Lung (tissue), 12 donors: ENCODE measurements around the gene ACO2. TPM values are rescaled to one million over a fixed set of nuclear protein-coding genes. Genes with fewer than 3 reads are reported as not detected.

ENCODE experiments used
- ATAC-seq: fragments of 200-7000 bp; cut with Tn5 transposase; one replicate; pipeline ENCODE4 v1.9.1; 2020; ENCODE audit warnings: moderate number of reproducible peaks; ENCODE audit not compliant: insufficient read depth, low FRiP score
- DNase-seq, 3 donors: peaks; one replicate each; pipeline ENCODE4 v3.0.0-alpha.2; 2013 to 2017
- H3K27ac ChIP-seq, 2 donors: one replicate each; pipeline ENCODE4 v1.5.1; 2013; ENCODE audit warnings: mild to moderate bottlenecking in 2 of 2, moderate library complexity in 2 of 2, control low read depth in 1 of 2, inconsistent platforms in 1 of 2, low read depth in 1 of 2, low read length in 1 of 2
- H3K27me3 ChIP-seq, 3 donors: one replicate each; pipeline ENCODE4 v1.5.1; 2013; ENCODE audit warnings: low read length in 2 of 3; ENCODE audit not compliant: control insufficient read depth in 3 of 3, insufficient read depth in 3 of 3
- H3K36me3 ChIP-seq, 4 donors: one replicate each; pipeline ENCODE4 v1.5.1; 2013; ENCODE audit warnings: low read length in 4 of 4, mild to moderate bottlenecking in 1 of 4, moderate library complexity in 1 of 4; ENCODE audit not compliant: control insufficient read depth in 4 of 4, insufficient read depth in 4 of 4
- H3K4me1 ChIP-seq, 5 donors: one replicate each; pipeline ENCODE4 v1.5.1; 2013; ENCODE audit warnings: low read length in 5 of 5, mild to moderate bottlenecking in 2 of 5, moderate library complexity in 1 of 5; ENCODE audit not compliant: control insufficient read depth in 5 of 5, insufficient read depth in 5 of 5
- H3K4me3 ChIP-seq: one replicate; pipeline ENCODE4 v1.5.1; 2013; ENCODE audit warnings: mild to moderate bottlenecking, control low read depth, moderate library complexity
- H3K9ac ChIP-seq, 2 donors: one replicate each; pipeline ENCODE4 v1.5.1; 2013; ENCODE audit warnings: low read length in 2 of 2, control low read depth in 1 of 2; ENCODE audit not compliant: insufficient read depth in 1 of 2
- H3K9me3 ChIP-seq, 4 donors: one replicate each; pipeline ENCODE4 v1.5.1; 2013; ENCODE audit warnings: low read length in 3 of 4, mild to moderate bottlenecking in 1 of 4, moderate library complexity in 1 of 4; ENCODE audit not compliant: control insufficient read depth in 4 of 4, insufficient read depth in 3 of 4
- WGBS, 2 donors: extraction: QIAGEN DNeasy Blood & Tissue Kit; methylation state at CpG; one replicate each; pipeline ENCODE4 v1.1.7; 2013; 5-methylcytosine and 5-hydroxymethylcytosine counted together
- polyA plus RNA-seq, 2 donors: library from polyadenylated mRNA; stranded (reverse); fragments of 200-250 nt; gene quantifications; one replicate each; pipeline ENCODE4 v1.2.1, GENCODE V29; 2013
- total RNA-seq, 2 donors: library from RNA; depleted of rRNA in 1 of 2; stranded (reverse); fragments of >200 nt in 1 of 2; gene quantifications; one replicate each; pipeline ENCODE4 v1.2.1, GENCODE V29; 2014 to 2021
- TF ChIP-seq, protein P1 (sequence below): IDR thresholded peaks from 2 replicates; pipeline ENCODE4 v1.5.1; 2012; ENCODE audit warnings: mild to moderate bottlenecking; ENCODE audit errors: control extremely low read depth, extremely low read depth
- donor health status: control.
- donor health status: control.
- donor health status: Bipolar disorder and iron deficiency.
- donor health status: healthy.
- donor health status: DM: yes; HTN: yes; CAD: no.

Gene ACO2
- total and polyA plus RNA-seq, 4 donors: 34.1 to 101 (median 62.5) TPM

DNA sequence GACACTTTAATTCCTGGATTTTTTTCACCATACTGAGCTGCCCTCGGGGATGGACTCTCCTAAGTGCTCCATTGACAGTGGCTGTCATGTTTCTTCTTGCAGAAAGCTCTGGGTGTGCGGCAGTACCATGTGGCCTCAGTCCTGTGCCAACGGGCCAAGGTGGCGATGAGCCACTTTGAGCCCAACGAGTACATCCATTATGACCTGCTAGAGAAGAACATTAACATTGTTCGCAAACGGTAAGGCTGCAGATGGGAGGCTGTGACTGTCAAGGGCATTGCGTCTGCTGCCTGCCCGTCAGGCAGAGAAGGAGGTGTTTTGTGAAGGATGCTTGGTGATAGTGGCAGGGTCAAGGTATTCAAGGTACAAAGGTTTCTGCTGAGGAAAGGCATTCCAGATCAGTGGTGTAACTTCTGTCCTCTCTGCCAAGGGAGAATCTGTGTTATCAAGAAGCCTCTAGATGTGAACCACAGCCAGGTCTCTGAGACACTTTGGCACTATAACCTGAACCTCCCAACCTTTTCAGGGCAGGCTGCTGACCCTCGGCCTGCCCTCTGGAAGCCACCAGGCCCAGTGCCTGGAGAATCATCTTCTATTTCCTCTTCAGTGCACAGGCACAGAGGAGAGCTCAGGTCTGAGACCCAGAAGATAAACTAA is 30.8 kb downstream of the ACO2 start:
- no peaks in the 10 kb centered on the region for H3K9me3 ChIP-seq
- peaks cover 0 to 3% (median 0%) of the 10 kb centered on the region in 5 donors for H3K4me1 ChIP-seq
- WGBS, 2 donors: 89 to 93% methylated on average over 10 of the region's 10 CpGs
- H3K27ac ChIP-seq: peak overlapping the region in 1 of 2 donors; percentile 62
- H3K36me3 ChIP-seq: peaks cover 14 to 29% (median 23%) of the 10 kb centered on the region in 4 donors
- H3K4me3 ChIP-seq: no peak overlapping the region
- DNase-seq (no peak), ATAC-seq (no peak)
- H3K27me3 ChIP-seq: no peaks in the 10 kb centered on the region
- TF ChIP-seq, protein P1, sequence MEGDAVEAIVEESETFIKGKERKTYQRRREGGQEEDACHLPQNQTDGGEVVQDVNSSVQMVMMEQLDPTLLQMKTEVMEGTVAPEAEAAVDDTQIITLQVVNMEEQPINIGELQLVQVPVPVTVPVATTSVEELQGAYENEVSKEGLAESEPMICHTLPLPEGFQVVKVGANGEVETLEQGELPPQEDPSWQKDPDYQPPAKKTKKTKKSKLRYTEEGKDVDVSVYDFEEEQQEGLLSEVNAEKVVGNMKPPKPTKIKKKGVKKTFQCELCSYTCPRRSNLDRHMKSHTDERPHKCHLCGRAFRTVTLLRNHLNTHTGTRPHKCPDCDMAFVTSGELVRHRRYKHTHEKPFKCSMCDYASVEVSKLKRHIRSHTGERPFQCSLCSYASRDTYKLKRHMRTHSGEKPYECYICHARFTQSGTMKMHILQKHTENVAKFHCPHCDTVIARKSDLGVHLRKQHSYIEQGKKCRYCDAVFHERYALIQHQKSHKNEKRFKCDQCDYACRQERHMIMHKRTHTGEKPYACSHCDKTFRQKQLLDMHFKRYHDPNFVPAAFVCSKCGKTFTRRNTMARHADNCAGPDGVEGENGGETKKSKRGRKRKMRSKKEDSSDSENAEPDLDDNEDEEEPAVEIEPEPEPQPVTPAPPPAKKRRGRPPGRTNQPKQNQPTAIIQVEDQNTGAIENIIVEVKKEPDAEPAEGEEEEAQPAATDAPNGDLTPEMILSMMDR: no peak
- H3K9ac ChIP-seq: no peak overlapping the region

DNA sequence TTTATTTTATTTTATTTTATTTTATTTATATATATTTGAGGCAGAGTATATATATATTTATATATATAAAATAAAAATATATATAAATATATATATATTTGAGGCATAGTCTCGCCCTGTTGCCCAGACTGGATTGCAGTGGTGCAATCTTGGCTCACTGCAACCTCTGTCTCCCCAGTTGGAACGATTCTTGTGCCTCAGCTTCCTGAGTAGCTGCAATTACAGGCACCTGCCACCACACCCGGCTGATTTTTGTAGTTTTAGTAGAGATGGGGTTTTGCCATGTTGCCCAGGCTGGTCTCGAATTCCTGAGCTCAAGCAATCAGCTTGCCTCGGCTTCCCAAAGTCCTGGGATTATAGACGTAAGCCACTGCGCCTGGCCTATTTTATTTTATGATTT is 31.4 kb downstream of the ACO2 start:
- DNase-seq (no peak), ATAC-seq (no peak)
- Histone ChIP-seq H3K27ac (no peak overlapping the region), H3K36me3 (peaks cover 14 to 29% (median 24%) of the 10 kb centered on the region in 4 donors), H3K9ac (no peak overlapping the region), H3K27me3 (no peaks in the 10 kb centered on the region), H3K9me3 (no peaks in the 10 kb centered on the region), H3K4me3 (no peak overlapping the region), H3K4me1 (peaks cover 0 to 3% (median 0%) of the 10 kb centered on the region in 5 donors)
- TF ChIP-seq, protein P1: no peak
- 85 to 86% methylated on average over 7 of the region's 7 CpGs for WGBS, 2 donors

DNA sequence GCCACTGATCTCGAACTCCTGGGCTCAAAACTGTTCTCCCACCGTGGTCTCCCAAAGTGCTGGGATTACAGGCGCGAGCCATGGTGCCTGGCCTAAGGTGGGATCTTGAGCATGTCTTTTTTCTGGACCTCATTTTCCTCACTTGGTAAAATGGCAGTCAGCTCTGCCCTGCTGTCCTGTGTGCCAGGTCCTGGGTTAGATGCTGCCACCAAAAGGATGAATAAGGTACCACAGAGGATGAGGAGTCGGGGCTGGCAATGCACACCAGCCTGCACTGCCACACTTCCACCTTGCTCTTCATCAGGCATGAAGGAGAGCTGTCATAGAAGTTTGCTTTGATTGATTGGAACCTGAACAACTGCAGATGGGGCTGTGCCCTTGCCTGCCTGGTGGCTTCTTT is 32.3 kb downstream of the ACO2 start:
- Histone ChIP-seq H3K9ac (no peak overlapping the region), H3K36me3 (peaks cover 14 to 34% (median 24%) of the 10 kb centered on the region in 4 donors), H3K4me3 (no peak overlapping the region), H3K27me3 (no peaks in the 10 kb centered on the region), H3K27ac (peak overlapping the region in 1 of 2 donors; percentile 13), H3K9me3 (no peaks in the 10 kb centered on the region), H3K4me1 (peaks cover 0 to 3% (median 0%) of the 10 kb centered on the region in 5 donors)
- ATAC-seq (no peak), DNase-seq (no peak)
- WGBS, 2 donors: 92 to 93% methylated on average over 5 of the region's 5 CpGs
- TF ChIP-seq, protein P1: no peak
